Smooth muscle cell of bladder (primary cell): ENCODE data around the gene CHTOP. TPM values are rescaled to one million over a fixed set of nuclear protein-coding genes. Genes with fewer than 3 reads are reported as not detected.

Experiments
- total RNA-seq: library from RNA; depleted of rRNA; stranded (reverse); fragments of >200 nt; gene quantifications from 2 replicates; pipeline ENCODE4 v1.2.3, GENCODE V29; 2014

Gene CHTOP, protein sequence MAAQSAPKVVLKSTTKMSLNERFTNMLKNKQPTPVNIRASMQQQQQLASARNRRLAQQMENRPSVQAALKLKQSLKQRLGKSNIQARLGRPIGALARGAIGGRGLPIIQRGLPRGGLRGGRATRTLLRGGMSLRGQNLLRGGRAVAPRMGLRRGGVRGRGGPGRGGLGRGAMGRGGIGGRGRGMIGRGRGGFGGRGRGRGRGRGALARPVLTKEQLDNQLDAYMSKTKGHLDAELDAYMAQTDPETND
- 21.5 and 24.2 TPM in 2 replicates for total RNA-seq

DNA sequence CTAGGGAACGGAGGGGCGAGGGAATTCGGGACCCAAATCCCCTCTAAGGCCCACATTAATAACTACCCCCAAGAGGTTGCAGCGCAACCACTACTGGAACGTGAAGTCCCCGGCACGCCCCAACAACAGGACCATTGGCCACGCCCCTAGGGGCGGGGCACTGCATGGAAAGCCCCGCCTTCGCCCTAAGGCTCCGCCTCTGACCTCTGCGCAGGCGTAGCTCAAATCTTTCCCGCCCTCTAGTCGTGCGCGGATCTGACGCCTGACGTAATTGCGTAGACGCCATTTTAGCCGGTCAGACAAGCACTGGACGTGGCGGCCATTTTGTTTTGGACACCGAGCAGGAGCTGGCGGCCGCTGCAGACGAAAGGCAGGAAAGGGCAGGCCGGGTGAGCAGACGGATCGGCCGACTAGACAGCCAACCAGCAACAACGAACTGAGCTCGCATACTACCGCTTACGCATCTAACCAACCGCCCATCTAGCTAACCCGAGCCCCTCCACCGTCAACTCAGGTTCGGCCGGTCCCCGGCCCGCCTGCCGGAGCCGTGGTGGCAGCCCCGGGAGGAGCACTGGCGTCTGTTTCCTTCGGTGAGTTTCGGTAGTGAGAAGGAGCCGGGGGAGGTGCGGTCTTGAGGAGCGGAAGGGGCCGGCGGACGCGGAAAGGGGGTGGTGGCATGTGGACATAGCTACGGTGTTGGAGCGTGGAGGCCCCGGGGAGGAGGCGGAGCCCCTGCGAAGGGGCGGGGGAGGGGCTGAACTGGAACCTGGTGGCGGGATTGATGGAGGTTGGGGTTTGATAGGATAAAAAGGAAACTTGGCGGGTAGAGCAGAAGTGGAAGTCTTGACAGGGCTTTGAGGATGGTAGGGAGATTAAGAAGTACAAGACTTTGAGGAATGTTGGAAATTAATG lies at the start of gene CHTOP:
TSS of gene CHTOP (plus strand) at position 313 of the 912 bp plus-strand sequence. CDS start 2,523 bp downstream, outside the sequence.

DNA sequence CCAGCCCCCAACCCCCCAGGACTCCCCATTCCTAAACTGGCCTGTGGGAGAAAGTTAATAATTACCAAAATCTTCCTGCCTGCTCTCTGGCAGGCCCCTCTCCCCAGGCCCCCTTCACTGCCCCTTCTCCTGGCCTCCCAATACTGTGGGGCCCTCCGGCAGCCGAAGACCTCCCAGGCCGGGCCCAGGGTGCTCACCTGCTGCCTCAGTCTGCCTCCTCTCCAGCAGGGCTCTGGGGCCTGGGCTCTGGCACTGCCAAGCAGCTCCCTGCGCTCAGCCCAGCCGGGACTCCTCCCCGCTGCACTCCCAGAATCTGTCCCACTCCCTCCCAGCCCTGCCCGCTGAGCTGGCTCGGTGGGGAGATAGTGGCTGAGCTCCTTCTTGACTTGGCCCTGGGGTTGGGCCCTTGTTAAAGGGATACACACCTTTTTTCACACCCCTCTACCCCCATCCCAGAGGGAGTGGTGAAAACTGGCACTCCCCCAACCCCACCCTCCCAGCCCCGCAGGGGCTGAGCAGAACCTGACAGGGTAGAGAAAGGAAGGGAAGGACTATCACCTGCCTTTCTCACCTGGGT lies 21.0 kb upstream of the CHTOP start, which contains the start of gene S100A16:
TSS of gene S100A16 (minus strand) at position 383 of the 577 bp plus-strand sequence. CDS start 4,986 bp downstream, outside the sequence.

DNA sequence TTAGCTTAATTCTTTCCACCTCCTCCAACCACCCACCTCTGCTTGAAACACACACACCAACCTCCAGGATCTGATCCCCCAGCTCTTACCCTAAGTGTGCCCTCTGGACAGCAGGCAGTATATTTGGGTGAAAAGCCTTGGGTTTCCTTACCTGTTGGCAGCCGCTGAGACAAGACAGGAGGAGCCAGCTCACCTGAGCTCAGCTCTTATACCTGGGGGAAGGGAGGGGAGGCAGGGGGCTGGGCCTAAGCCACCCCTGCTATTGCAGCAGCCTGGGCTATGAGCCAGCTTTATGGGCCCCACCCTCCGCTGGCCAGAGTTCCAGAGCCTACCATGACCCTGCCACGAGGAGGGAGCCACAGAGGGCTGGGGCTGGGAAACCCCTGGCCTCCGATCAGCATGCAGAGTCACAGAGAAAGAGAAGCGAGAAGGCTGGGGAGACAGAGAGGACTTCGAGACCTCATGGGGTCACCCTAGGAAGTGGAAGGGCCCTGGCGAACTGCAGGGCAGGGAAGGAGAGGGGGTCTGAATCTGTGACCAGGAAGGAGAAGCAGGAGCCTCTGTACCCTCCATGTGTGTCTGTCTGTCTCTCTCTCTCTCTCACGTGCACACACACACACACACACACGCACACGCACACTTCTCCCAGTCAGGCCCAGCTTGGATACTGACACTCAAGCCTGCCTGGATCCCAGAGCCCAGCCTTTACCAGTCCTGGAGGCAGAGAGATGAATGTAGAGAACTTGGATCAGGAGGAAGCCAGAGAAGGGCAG lies 17.5 kb upstream of the CHTOP start, which contains the start of gene S100A14:
TSS of gene S100A14 (minus strand) at position 182 of the 773 bp plus-strand sequence. CDS start 467 bp downstream, outside the sequence.

DNA sequence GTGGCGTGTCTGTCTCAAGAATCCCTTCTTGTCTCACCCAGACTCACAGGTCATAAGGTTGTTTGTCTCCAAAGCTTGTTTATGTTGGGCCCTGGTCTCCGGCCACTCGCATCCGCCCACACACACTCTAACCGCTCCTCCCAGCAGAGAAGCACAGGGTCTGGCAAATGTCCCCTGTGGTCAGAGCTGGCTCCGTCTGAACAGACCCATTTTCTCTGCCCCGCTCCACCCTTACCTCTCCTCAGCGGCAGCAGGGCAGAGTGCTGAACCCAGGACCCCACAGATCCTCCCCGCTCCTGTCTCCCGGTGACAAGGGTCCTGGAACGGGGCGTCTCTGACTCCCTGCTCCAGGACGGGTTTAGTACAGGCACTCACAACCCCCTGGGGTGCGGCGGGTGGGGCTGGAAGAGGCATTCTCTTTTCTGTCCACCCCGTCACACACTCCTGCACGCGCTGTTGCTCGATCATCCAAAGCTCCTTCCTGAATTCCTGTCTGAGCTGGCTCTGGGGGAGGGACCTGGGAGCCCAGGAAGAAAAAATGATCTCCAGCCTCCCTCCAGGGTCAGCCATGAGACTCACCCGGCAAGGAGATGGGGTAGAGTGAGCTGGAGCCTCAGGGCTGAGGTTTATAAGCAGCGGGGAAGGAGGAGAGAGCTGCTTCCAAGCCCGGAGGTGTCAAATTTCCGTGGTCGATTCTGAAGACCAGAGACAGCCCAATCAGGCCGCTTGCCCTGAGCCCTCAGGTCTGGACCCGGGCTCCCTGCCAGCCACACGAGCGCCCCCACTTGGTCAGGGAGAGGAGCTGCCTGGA lies 6.8 kb upstream of the CHTOP start, which contains the start of gene S100A13:
TSS of gene S100A13 (minus strand) at position 602 of the 811 bp plus-strand sequence. CDS start 1,033 bp downstream, outside the sequence.

GRCh38 chr1:153627715-153628626 lies 5.9 kb upstream of the CHTOP start, which contains the start of gene S100A1:
Gene S100A1, plus strand, starts transcription at chr1:153628434. Its CDS starts 2,088 bp downstream, at chr1:153630522.

DNA sequence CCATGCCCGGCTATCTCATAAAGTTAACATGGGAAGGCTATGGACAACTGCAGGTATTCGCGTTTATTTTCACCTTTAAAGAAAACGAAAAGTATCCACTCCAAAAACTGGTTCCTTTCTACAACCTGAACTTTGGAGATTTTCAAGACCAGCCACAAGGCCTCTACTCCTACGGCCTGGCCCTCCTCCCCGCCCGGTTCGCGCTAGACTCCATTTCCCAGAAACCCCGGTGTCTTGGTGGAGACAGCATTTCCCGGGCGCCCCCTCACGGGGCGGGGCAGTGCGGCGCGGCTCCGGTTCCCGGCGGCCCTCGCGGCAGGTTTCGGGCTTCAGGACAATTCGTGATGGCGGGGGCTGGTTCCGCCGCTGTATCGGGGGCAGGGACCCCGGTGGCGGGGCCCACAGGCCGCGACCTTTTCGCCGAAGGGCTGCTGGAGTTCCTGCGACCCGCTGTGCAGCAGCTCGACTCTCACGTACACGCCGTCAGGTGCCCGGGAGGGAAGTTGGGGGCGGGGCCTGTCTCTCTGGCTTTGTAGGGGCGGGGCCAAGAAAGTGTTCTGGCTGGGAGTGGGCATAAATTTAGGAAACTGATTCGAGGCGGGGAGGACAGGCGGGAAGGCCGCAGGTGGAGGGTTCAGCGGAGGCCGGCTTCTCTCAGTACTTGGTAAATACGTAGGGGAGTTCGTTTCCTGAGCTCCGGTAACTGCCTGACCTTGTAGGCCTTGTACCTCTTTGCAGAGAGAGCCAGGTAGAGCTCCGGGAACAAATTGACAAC lies 24.7 kb downstream of the CHTOP start, which contains the start of gene SNAPIN:
TSS of gene SNAPIN (plus strand) at position 304 of the 775 bp plus-strand sequence. CDS start at position 345, 41 bp downstream.

GRCh38 chr1:153670859-153671627 lies 37.2 kb downstream of the CHTOP start, which contains the start of gene ILF2:
Gene ILF2, minus strand, starts transcription at chr1:153670993. Its CDS starts 71 bp downstream, at chr1:153670922.

DNA sequence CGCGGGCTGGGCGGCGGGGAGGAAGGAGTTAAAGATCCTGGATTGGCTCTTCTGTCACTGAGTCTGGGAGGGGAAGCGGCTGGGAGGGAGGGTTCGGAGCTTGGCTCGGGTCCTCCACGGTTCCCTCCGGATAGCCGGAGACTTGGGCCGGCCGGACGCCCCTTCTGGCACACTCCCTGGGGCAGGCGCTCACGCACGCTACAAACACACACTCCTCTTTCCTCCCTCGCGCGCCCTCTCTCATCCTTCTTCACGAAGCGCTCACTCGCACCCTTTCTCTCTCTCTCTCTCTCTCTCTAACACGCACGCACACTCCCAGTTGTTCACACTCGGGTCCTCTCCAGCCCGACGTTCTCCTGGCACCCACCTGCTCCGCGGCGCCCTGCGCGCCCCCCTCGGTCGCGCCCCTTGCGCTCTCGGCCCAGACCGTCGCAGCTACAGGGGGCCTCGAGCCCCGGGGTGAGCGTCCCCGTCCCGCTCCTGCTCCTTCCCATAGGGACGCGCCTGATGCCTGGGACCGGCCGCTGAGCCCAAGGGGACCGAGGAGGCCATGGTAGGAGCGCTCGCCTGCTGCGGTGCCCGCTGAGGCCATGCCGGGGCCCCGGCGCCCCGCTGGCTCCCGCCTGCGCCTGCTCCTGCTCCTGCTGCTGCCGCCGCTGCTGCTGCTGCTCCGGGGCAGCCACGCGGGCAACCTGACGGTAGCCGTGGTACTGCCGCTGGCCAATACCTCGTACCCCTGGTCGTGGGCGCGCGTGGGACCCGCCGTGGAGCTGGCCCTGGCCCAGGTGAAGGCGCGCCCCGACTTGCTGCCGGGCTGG lies 44.9 kb downstream of the CHTOP start, which contains the start of gene NPR1:
TSS of gene NPR1 (plus strand) at position 170 of the 818 bp plus-strand sequence. CDS start at position 591, 421 bp downstream.

Other genes with a start within 250 kb of the CHTOP start
- gene S100A8, start 243.0 kb upstream of the CHTOP start, total RNA-seq: not detected in 2 replicates
- gene S100A7A, start 217.5 kb upstream of the CHTOP start, total RNA-seq: not detected in 2 replicates
- gene S100A7, start 173.4 kb upstream of the CHTOP start, total RNA-seq: not detected in 2 replicates
- 1,840 and 3,415 TPM in 2 replicates for gene S100A6, start 98.1 kb upstream of the CHTOP start, total RNA-seq
- 1.1 TPM in 1 of 2 replicates, not detected in the other for gene S100A5, start 93.1 kb upstream of the CHTOP start, total RNA-seq
- 191 and 237 TPM in 2 replicates for gene S100A4, start 88.3 kb upstream of the CHTOP start, total RNA-seq
- gene S100A3, start 84.8 kb upstream of the CHTOP start, total RNA-seq: 8.2 and 10.4 TPM in 2 replicates
- gene S100A2, start 68.2 kb upstream of the CHTOP start, total RNA-seq: 1.8 and 2.6 TPM in 2 replicates
- 84.3 and 106 TPM in 2 replicates for gene S100A16, start 20.9 kb upstream of the CHTOP start, total RNA-seq
- gene S100A14, start 17.7 kb upstream of the CHTOP start, total RNA-seq: 0.18 and 0.28 TPM in 2 replicates
- gene S100A13, start 6.6 kb upstream of the CHTOP start, total RNA-seq: 132 and 199 TPM in 2 replicates
- gene S100A1, start 5.6 kb upstream of the CHTOP start, total RNA-seq: not detected in 2 replicates
- 51.9 and 63.6 TPM in 2 replicates for gene SNAPIN, start 24.6 kb downstream of the CHTOP start, total RNA-seq
- 145 and 148 TPM in 2 replicates for gene ILF2, start 36.9 kb downstream of the CHTOP start, total RNA-seq
- 0.57 and 1.5 TPM in 2 replicates for gene NPR1, start 44.6 kb downstream of the CHTOP start, total RNA-seq
- gene INTS3, start 94.0 kb downstream of the CHTOP start, total RNA-seq: 18.3 and 24.3 TPM in 2 replicates
- 9.8 and 16.3 TPM in 2 replicates for gene SLC27A3, start 141.3 kb downstream of the CHTOP start, total RNA-seq